ENCODE data around the gene SMAD3. TPM values are rescaled to one million over a fixed set of nuclear protein-coding genes. Genes with fewer than 3 reads are reported as not detected.

SMAD3 gene
- total RNA-seq, 2 experiments from 2014 or later: 26.8 to 27.1 TPM

GRCh38 chr15:67102599-67102929 lies 37.2 kb downstream of the SMAD3 start:
- ATAC-seq: no peak
- ChIA-PET POLR2A (interaction anchor here (0.9 to 5.5 kb wide), 11 partner anchors 11 to 34 kb away, joined by 3 to 74 read pairs (median 19); partner anchors contain the start of gene SMAD3), CTCF (interaction anchor here (1.2 to 3.4 kb wide), 9 partner anchors 10 to 156 kb away, joined by 3 to 24 read pairs (median 7); no protein-coding TSS in a partner anchor)
- Mint-ChIP-seq H3K27me3 (ENCODE audit: low read depth) (no peaks in the 10 kb centered on the region), H3K27ac (no peak overlapping the region), H3K4me1 (ENCODE audit: low read depth) (peaks cover 24% of the 10 kb centered on the region), H3K36me3 (ENCODE audit: low read depth) (peaks cover 36% of the 10 kb centered on the region), H3K4me3 (no peak overlapping the region), H3K9me3 (ENCODE audit: insufficient read depth) (no peaks in the 10 kb centered on the region)
- no peak for DNase-seq

- H3K27ac Mint-ChIP-seq: no peak overlapping the region
- H3K9me3 Mint-ChIP-seq (ENCODE audit: insufficient read depth): no peaks in the 10 kb centered on the region
- DNase-seq (no peak), ATAC-seq (no peak)
- H3K36me3 Mint-ChIP-seq (ENCODE audit: low read depth): peaks cover 33% of the 10 kb centered on the region
- no peak overlapping the region for H3K4me3 Mint-ChIP-seq
- ChIA-PET POLR2A (interaction anchor here (0.9 to 5.5 kb wide), 8 partner anchors 12 to 35 kb away, joined by 3 to 74 read pairs (median 24); partner anchors contain the start of gene SMAD3), CTCF (interaction anchor here (0.8 to 3.4 kb wide), 8 partner anchors 10 to 157 kb away, joined by 3 to 24 read pairs (median 7); partner anchors contain the start of gene SMAD3)
- no peaks in the 10 kb centered on the region for H3K27me3 Mint-ChIP-seq (ENCODE audit: low read depth)
- peaks cover 22% of the 10 kb centered on the region for H3K4me1 Mint-ChIP-seq (ENCODE audit: low read depth)
These were observed 37.6 kb downstream of the SMAD3 start for GRCh38 chr15:67103021-67103420.

GRCh38 chr15:67103432-67103831 lies 38.0 kb downstream of the SMAD3 start:
- CTCF ChIA-PET: interaction anchor here (0.8 to 3.4 kb wide), 7 partner anchors 10 to 157 kb away, joined by 3 to 24 read pairs (median 7); partner anchors contain the start of gene SMAD3
- H3K27ac Mint-ChIP-seq: no peak overlapping the region
- H3K4me3 Mint-ChIP-seq: peak overlapping the region; percentile 30
- POLR2A ChIA-PET: interaction anchor here (1.3 to 5.5 kb wide), 6 partner anchors 14 to 35 kb away, joined by 3 to 74 read pairs (median 24); partner anchors contain the start of gene SMAD3
- H3K4me1 Mint-ChIP-seq (ENCODE audit: low read depth): peaks cover 22% of the 10 kb centered on the region
- DNase-seq (no peak), ATAC-seq (no peak)
- no peaks in the 10 kb centered on the region for H3K9me3 Mint-ChIP-seq (ENCODE audit: insufficient read depth)
- peaks cover 35% of the 10 kb centered on the region for H3K36me3 Mint-ChIP-seq (ENCODE audit: low read depth)
- H3K27me3 Mint-ChIP-seq (ENCODE audit: low read depth): no peaks in the 10 kb centered on the region

- no peaks in the 10 kb centered on the region for H3K27me3 Mint-ChIP-seq (ENCODE audit: low read depth)
- CTCF ChIA-PET: interaction anchor here (1.6 to 1.8 kb wide), 3 partner anchors 10 to 31 kb away, joined by 5 to 7 read pairs (median 5); no protein-coding TSS in a partner anchor
- peaks cover 37% of the 10 kb centered on the region for H3K36me3 Mint-ChIP-seq (ENCODE audit: low read depth)
- DNase-seq (peak; percentile 47), ATAC-seq (no peak)
- peaks cover 22% of the 10 kb centered on the region for H3K4me1 Mint-ChIP-seq (ENCODE audit: low read depth)
- POLR2A ChIA-PET: interaction anchor here (0.7 to 5.5 kb wide), 6 partner anchors 13 to 39 kb away, joined by 3 to 74 read pairs (median 14); partner anchors contain the start of gene SMAD3
- peak overlapping the region; percentile 30 for H3K4me3 Mint-ChIP-seq
- H3K9me3 Mint-ChIP-seq (ENCODE audit: insufficient read depth): no peaks in the 10 kb centered on the region
- no peak overlapping the region for H3K27ac Mint-ChIP-seq
These were observed 38.5 kb downstream of the SMAD3 start for GRCh38 chr15:67103869-67104268.

GRCh38 chr15:67104510-67104909 lies 39.1 kb downstream of the SMAD3 start:
- no peaks in the 10 kb centered on the region for H3K27me3 Mint-ChIP-seq (ENCODE audit: low read depth)
- H3K27ac Mint-ChIP-seq: no peak overlapping the region
- H3K4me1 Mint-ChIP-seq (ENCODE audit: low read depth): peaks cover 22% of the 10 kb centered on the region
- POLR2A ChIA-PET: interaction anchor here (0.7 to 5.5 kb wide), 4 partner anchors 19 to 40 kb away, joined by 3 to 74 read pairs (median 20); partner anchors contain the start of gene SMAD3
- peak overlapping the region; percentile 30 for H3K4me3 Mint-ChIP-seq
- CTCF ChIA-PET: interaction anchor here (0.9 to 1.8 kb wide), 2 partner anchors 12 to 14 kb away, joined by 3 to 5 read pairs; no protein-coding TSS in a partner anchor
- H3K36me3 Mint-ChIP-seq (ENCODE audit: low read depth): peaks cover 35% of the 10 kb centered on the region
- H3K9me3 Mint-ChIP-seq (ENCODE audit: insufficient read depth): no peaks in the 10 kb centered on the region
- ATAC-seq (no peak), DNase-seq (no peak)

- H3K36me3 Mint-ChIP-seq (ENCODE audit: low read depth): peaks cover 39% of the 10 kb centered on the region
- peaks cover 25% of the 10 kb centered on the region for H3K4me1 Mint-ChIP-seq (ENCODE audit: low read depth)
- no peaks in the 10 kb centered on the region for H3K9me3 Mint-ChIP-seq (ENCODE audit: insufficient read depth)
- ATAC-seq (no peak), DNase-seq (no peak)
- no peak overlapping the region for H3K4me3 Mint-ChIP-seq
- ChIA-PET CTCF (interaction anchor here (0.9 to 1.8 kb wide), 3 partner anchors 12 to 19 kb away, joined by 3 to 5 read pairs (median 3); no protein-coding TSS in a partner anchor), POLR2A (interaction anchor here (1.2 to 5.5 kb wide), 2 partner anchors 19 to 37 kb away, joined by 3 to 74 read pairs; partner anchors contain the start of gene SMAD3)
- no peaks in the 10 kb centered on the region for H3K27me3 Mint-ChIP-seq (ENCODE audit: low read depth)
- H3K27ac Mint-ChIP-seq: peak overlapping the region; percentile 40
These were observed 39.9 kb downstream of the SMAD3 start for GRCh38 chr15:67105065-67105951.

- H3K4me3 Mint-ChIP-seq: no peak overlapping the region
- ATAC-seq: no peak
- peak overlapping the region; percentile 40 for H3K27ac Mint-ChIP-seq
- H3K4me1 Mint-ChIP-seq (ENCODE audit: low read depth): peaks cover 34% of the 10 kb centered on the region
- peaks cover 47% of the 10 kb centered on the region for H3K36me3 Mint-ChIP-seq (ENCODE audit: low read depth)
- POLR2A ChIA-PET: interaction anchor here (0.8 to 1.2 kb wide), 2 partner anchors 19 to 28 kb away, joined by 3 read pairs; no protein-coding TSS in a partner anchor
- CTCF ChIA-PET: interaction anchor here (0.8 to 1.3 kb wide), 5 partner anchors 11 to 29 kb away, joined by 3 to 6 read pairs (median 3); no protein-coding TSS in a partner anchor
- H3K27me3 Mint-ChIP-seq (ENCODE audit: low read depth): no peaks in the 10 kb centered on the region
- H3K9me3 Mint-ChIP-seq (ENCODE audit: insufficient read depth): peaks cover 5% of the 10 kb centered on the region
- DNase-seq: no peak
These were observed 40.8 kb downstream of the SMAD3 start for GRCh38 chr15:67105991-67106763.

GRCh38 chr15:67106764-67107013 lies 41.3 kb downstream of the SMAD3 start:
- DNase-seq (no peak), ATAC-seq (no peak)
- H3K27ac Mint-ChIP-seq: peak overlapping the region; percentile 40
- H3K4me3 Mint-ChIP-seq: no peak overlapping the region
- ChIA-PET POLR2A (interaction anchor here (0.8 to 1.2 kb wide), 2 partner anchors 20 to 28 kb away, joined by 3 read pairs; no protein-coding TSS in a partner anchor), CTCF (interaction anchor here (0.8 to 1.3 kb wide), 4 partner anchors 10 to 28 kb away, joined by 3 to 6 read pairs (median 4); no protein-coding TSS in a partner anchor)
- peaks cover 39% of the 10 kb centered on the region for H3K4me1 Mint-ChIP-seq (ENCODE audit: low read depth)
- no peaks in the 10 kb centered on the region for H3K27me3 Mint-ChIP-seq (ENCODE audit: low read depth)
- peaks cover 53% of the 10 kb centered on the region for H3K36me3 Mint-ChIP-seq (ENCODE audit: low read depth)
- H3K9me3 Mint-ChIP-seq (ENCODE audit: insufficient read depth): peaks cover 8% of the 10 kb centered on the region

- H3K27me3 Mint-ChIP-seq (ENCODE audit: low read depth): no peaks in the 10 kb centered on the region
- H3K27ac Mint-ChIP-seq: no peak overlapping the region
- no peak for ATAC-seq
- peaks cover 55% of the 10 kb centered on the region for H3K36me3 Mint-ChIP-seq (ENCODE audit: low read depth)
- no peak overlapping the region for H3K4me3 Mint-ChIP-seq
- H3K4me1 Mint-ChIP-seq (ENCODE audit: low read depth): peaks cover 41% of the 10 kb centered on the region
- CTCF ChIA-PET: interaction anchor here (0.6 to 1.3 kb wide), 5 partner anchors 10 to 74 kb away, joined by 3 to 6 read pairs (median 4); no protein-coding TSS in a partner anchor
- DNase-seq: no peak
- peaks cover 8% of the 10 kb centered on the region for H3K9me3 Mint-ChIP-seq (ENCODE audit: insufficient read depth)
- POLR2A ChIA-PET: interaction anchor here (1.2 kb wide), 1 partner anchor 20 kb away, joined by 3 read pairs; no protein-coding TSS in a partner anchor
These were observed 41.8 kb downstream of the SMAD3 start for GRCh38 chr15:67107014-67107812.

- ChIA-PET POLR2A (no interaction called here), CTCF (no interaction called here)
- H3K36me3 Mint-ChIP-seq (ENCODE audit: low read depth): peaks cover 55% of the 10 kb centered on the region
- H3K4me3 Mint-ChIP-seq: no peak overlapping the region
- peaks cover 47% of the 10 kb centered on the region for H3K4me1 Mint-ChIP-seq (ENCODE audit: low read depth)
- DNase-seq (no peak), ATAC-seq (no peak)
- peaks cover 8% of the 10 kb centered on the region for H3K9me3 Mint-ChIP-seq (ENCODE audit: insufficient read depth)
- peak overlapping the region; percentile 37 for H3K27ac Mint-ChIP-seq
- H3K27me3 Mint-ChIP-seq (ENCODE audit: low read depth): no peaks in the 10 kb centered on the region
These were observed 42.9 kb downstream of the SMAD3 start for GRCh38 chr15:67108122-67108961.

Data from activated CD8-positive, alpha-beta T cell treated with anti-CD3 and anti-CD28 coated beads, Interleukin-2, amount 10 ng/mL, durations not matched to agents 7 days and 5 days (primary cell).